Right lobe of liver (tissue), 6 donors: ENCODE data around the gene TOP3A. TPM values are rescaled to one million over a fixed set of nuclear protein-coding genes. Genes with fewer than 3 reads are reported as not detected.

ENCODE experiments used
- ATAC-seq, 4 donors: fragments of 200-7000 bp; cut with Tn5 transposase; one replicate each; pipeline ENCODE4 v1.9.1; 2020; ENCODE audit warnings: mild to moderate bottlenecking in 4 of 4, moderate library complexity in 4 of 4
- DNase-seq, 3 donors: peaks; one replicate each; pipeline ENCODE4 v3.0.0-alpha.2; 2020
- H3K27ac ChIP-seq, 3 donors: fragments of 200-600 bp; one replicate each; pipeline ENCODE4 v1.8.0; 2022
- H3K27me3 ChIP-seq, 2 donors: fragments of 200-600 bp; one replicate each; pipeline ENCODE4 v1.8.0; 2022
- H3K36me3 ChIP-seq, 4 donors: fragments of 200-600 bp; sonication (generic) in 1 of 4; one replicate each; pipeline versions ENCODE4 v1.5.1 to v1.8.0; 2017 to 2022; ENCODE audit warnings: control low read depth in 1 of 4
- H3K4me1 ChIP-seq, 4 donors: fragments of 200-600 bp; sonication (generic) in 1 of 4; one replicate each; pipeline versions ENCODE4 v1.5.1 to v1.8.0; 2017 to 2022; ENCODE audit warnings: control low read depth in 1 of 4
- H3K4me3 ChIP-seq, 3 donors: fragments of 200-600 bp; one replicate each; pipeline ENCODE4 v1.8.0; 2022
- H3K9me3 ChIP-seq, 4 donors: fragments of 200-600 bp; sonication (generic) in 1 of 4; one replicate each; pipeline versions ENCODE4 v1.5.1 to v1.8.0; 2017 to 2022; ENCODE audit warnings: control low read depth in 1 of 4
- POLR2A ChIP-seq: fragments of 450-650 bp; IDR thresholded peaks from one replicate; pipeline ENCODE4 v1.6.1; 2017; ENCODE audit warnings: antibody characterized with exemption, mild to moderate bottlenecking
- WGBS: methylation state at CpG from one replicate; pipeline ENCODE4 v1.1.6; 2018; ENCODE audit warnings: low coverage, low lambda C conversion rate; ENCODE audit not compliant: insufficient coverage; ENCODE audit errors: missing lambda C conversion rate; 5-methylcytosine and 5-hydroxymethylcytosine counted together
- intact Hi-C, 2 donors: fragments of 100-400 bp; cut with DNase I; formaldehyde crosslinking; loops; one replicate each; pipeline versions ENCODE4 v1.11.2 to v1.14.1; 2022
- total RNA-seq, 6 experiments: library from RNA; depleted of rRNA in 2 of 6; stranded (reverse); fragments of >200 nt in 2 of 6; fragmentation: NEBNext Ultra II Directional in 3 of 6; extraction: Animal tissue kit (Norgen Biotek cat#: 25700) in 3 of 6; gene quantifications; one replicate each; pipeline versions ENCODE4 v1.1.0 to v1.2.4, GENCODE V29; 2016 to 2023
- TF ChIP-seq, protein P1 (sequence below), 4 donors: fragments of 200-600 bp in 3 of 4; fragments of 450-650 bp in 1 of 4; IDR thresholded peaks; one replicate each; pipeline versions ENCODE4 v1.5.1 to v1.8.0; 2016 to 2022; ENCODE audit warnings: antibody characterized with exemption in 4 of 4, mild to moderate bottlenecking in 2 of 4
- donor health status: DM: no; HTN: yes; CAD: no.
- donor health status: DM: no; HTN: no; CAD: no.
- donor health status: DM: no; HTN: no; CAD: no.
- donor health status: DM: no; HTN: yes; CAD: no.
- donor health status: DM: no; HTN: yes; CAD: no.

Gene TOP3A
- total RNA-seq, 6 experiments from 2014 or later, result 13.7 to 29.9 (median 20.7) TPM

- Histone ChIP-seq H3K4me1 (peaks cover 0 to 11% (median 2%) of the 10 kb centered on the region in 4 donors), H3K27me3 (no peaks in the 10 kb centered on the region), H3K9me3 (no peaks in the 10 kb centered on the region), H3K27ac (no peak overlapping the region), H3K36me3 (peaks cover 0 to 22% (median 3%) of the 10 kb centered on the region in 4 donors), H3K4me3 (no peak overlapping the region)
- intact Hi-C loops, result no loop called here
- no peak for ATAC-seq
- no peak for DNase-seq
- no CpG with 5 or more reads among the region's 12 CpGs for WGBS
- TF ChIP-seq POLR2A, result no peak
- TF ChIP-seq, protein P1, sequence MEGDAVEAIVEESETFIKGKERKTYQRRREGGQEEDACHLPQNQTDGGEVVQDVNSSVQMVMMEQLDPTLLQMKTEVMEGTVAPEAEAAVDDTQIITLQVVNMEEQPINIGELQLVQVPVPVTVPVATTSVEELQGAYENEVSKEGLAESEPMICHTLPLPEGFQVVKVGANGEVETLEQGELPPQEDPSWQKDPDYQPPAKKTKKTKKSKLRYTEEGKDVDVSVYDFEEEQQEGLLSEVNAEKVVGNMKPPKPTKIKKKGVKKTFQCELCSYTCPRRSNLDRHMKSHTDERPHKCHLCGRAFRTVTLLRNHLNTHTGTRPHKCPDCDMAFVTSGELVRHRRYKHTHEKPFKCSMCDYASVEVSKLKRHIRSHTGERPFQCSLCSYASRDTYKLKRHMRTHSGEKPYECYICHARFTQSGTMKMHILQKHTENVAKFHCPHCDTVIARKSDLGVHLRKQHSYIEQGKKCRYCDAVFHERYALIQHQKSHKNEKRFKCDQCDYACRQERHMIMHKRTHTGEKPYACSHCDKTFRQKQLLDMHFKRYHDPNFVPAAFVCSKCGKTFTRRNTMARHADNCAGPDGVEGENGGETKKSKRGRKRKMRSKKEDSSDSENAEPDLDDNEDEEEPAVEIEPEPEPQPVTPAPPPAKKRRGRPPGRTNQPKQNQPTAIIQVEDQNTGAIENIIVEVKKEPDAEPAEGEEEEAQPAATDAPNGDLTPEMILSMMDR (IDR thresholded peaks at IDR 0.05), result no peak
Measured at GRCh38 chr17:18322522-18322921, 7.7 kb upstream of the TOP3A start.

DNA sequence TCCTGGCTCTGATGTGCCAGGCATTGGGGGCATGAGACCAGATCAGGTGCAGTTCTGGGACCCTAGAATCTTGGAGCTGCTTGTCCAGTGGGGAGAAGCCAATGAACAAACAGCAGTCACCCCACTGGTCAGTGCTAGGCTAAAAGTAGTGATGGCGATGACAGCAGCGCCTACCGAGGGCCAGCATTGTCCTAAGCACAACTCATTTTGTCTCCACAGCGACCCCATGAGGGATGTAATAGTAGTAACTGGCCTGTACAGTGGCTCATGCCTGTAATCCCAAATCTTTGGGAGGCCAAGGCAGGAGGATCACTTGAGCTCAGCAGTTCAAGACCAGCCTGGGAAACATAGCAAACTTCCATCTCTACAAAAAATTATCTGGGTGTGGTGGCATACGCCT, 6.5 kb upstream of the TOP3A start:
- Histone ChIP-seq H3K4me1 (peaks cover 0 to 23% (median 3%) of the 10 kb centered on the region in 4 donors), H3K4me3 (no peak overlapping the region), H3K27me3 (no peaks in the 10 kb centered on the region), H3K27ac (no peak overlapping the region), H3K9me3 (no peaks in the 10 kb centered on the region), H3K36me3 (peaks cover 0 to 9% (median 0%) of the 10 kb centered on the region in 4 donors)
- intact Hi-C loops, result no loop called here
- no peak for DNase-seq
- TF ChIP-seq, protein P1 (IDR thresholded peaks at IDR 0.05), result no peak
- TF ChIP-seq POLR2A, result no peak
- WGBS, result 90% methylated on average over 2 of the region's 5 CpGs
- ATAC-seq, result no peak

DNA sequence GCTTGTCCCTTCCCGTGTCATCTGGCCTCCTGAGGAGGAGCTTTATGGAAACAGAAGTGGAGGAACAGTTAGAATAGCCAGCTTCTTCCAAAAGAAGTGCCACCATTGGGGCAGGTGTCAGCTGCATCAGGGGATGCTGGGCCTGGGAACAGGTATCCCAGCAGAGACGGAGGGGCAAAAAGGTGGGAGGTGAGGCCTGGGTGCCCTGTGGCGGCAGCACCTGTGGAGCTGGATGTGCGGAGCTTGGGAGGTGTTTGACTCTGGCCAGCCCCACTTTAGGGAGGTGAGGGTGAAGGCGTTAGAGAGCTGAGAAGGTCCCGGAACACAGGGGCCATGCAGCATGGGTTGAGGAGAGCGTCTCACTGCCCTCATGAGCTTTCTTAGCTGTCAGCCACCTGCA, 5.5 kb upstream of the TOP3A start:
- DNase-seq, result no peak
- Histone ChIP-seq H3K27ac (no peak overlapping the region), H3K4me1 (peaks cover 0 to 30% (median 6%) of the 10 kb centered on the region in 4 donors), H3K4me3 (no peak overlapping the region), H3K36me3 (peaks cover 0 to 6% (median 0%) of the 10 kb centered on the region in 4 donors), H3K27me3 (no peaks in the 10 kb centered on the region), H3K9me3 (no peaks in the 10 kb centered on the region)
- no peak for TF ChIP-seq POLR2A
- TF ChIP-seq, protein P1 (IDR thresholded peaks at IDR 0.05), result no peak
- intact Hi-C loops, result no loop called here
- 66% methylated on average over 3 of the region's 7 CpGs for WGBS
- no peak for ATAC-seq

DNA sequence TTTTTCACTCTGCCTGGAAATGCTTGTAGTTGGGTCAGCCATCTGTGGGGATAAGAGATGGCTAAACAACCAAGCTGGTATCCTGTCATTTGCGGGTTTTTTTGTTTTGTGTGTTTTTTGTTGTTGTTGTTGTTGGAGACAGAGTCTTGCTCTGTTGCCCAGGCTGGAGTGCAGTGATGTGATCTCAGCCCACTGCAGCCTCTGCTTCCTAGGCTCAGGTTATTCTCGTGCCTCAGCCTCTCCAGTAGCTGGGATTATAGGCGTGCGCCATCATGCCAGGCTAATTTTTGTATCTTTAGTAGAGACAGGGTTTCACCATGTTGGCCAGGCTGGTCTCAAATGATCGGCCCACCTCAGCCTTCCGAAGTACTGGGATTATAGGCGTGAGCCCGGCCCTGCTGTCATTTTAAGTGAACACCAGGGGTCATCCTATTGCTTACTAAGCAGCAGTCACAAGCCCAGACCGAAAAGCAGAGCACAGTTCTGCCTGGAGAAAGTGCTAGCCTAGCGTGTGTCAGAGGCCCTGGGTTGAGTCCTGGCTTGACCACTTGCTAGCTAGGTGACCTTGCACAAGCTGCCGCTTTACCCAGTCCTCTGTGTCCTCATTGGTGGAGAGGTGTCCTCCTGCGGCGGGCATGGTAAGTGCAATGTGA, 4.9 kb upstream of the TOP3A start:
- Histone ChIP-seq H3K4me1 (peaks cover 0 to 30% (median 6%) of the 10 kb centered on the region in 4 donors), H3K9me3 (no peaks in the 10 kb centered on the region), H3K27me3 (no peaks in the 10 kb centered on the region), H3K27ac (no peak overlapping the region), H3K4me3 (no peak overlapping the region), H3K36me3 (peaks cover 0 to 6% (median 0%) of the 10 kb centered on the region in 4 donors)
- 71% methylated on average over 9 of the region's 13 CpGs for WGBS
- intact Hi-C loops, result loop anchor here in 1 of 2 donors (10.0 kb wide), 1 partner anchor 65 kb away; the partner anchor contains the start of gene FLII
- no peak for TF ChIP-seq POLR2A
- TF ChIP-seq, protein P1 (IDR thresholded peaks at IDR 0.05), result peak; percentile 5 to 45 (median 37)
- DNase-seq, result no peak
- ATAC-seq, result peak in 1 of 4 donors; percentile 12
